ENCODE data around the gene APOBEC3A.
"Not testable (repeated sequence)": the region's sequence is repeated elsewhere in the genome, so short reads cannot be mapped to it uniquely, and the experiment has no call there.

Gene APOBEC3A

GRCh38 chr22:38956551-38956950, 858 bp upstream of the APOBEC3A start (continued):
- TF ChIP-seq, protein P1, sequence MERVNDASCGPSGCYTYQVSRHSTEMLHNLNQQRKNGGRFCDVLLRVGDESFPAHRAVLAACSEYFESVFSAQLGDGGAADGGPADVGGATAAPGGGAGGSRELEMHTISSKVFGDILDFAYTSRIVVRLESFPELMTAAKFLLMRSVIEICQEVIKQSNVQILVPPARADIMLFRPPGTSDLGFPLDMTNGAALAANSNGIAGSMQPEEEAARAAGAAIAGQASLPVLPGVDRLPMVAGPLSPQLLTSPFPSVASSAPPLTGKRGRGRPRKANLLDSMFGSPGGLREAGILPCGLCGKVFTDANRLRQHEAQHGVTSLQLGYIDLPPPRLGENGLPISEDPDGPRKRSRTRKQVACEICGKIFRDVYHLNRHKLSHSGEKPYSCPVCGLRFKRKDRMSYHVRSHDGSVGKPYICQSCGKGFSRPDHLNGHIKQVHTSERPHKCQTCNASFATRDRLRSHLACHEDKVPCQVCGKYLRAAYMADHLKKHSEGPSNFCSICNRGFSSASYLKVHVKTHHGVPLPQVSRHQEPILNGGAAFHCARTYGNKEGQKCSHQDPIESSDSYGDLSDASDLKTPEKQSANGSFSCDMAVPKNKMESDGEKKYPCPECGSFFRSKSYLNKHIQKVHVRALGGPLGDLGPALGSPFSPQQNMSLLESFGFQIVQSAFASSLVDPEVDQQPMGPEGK (CRISPR knock-in tag; IDR thresholded peaks at IDR 0.05; ENCODE audit: borderline replicate concordance) = no peak
- no peak for TF ChIP-seq ZFP3 (CRISPR knock-in tag; IDR thresholded peaks at IDR 0.05)
- no peak for TF ChIP-seq ZNF8 (CRISPR knock-in tag; IDR thresholded peaks at IDR 0.05)
- no peak for TF ChIP-seq CSRNP3 (CRISPR knock-in tag; IDR thresholded peaks at IDR 0.05)
- TF ChIP-seq RARB (CRISPR knock-in tag; IDR thresholded peaks at IDR 0.05) = no peak
- no peak for TF ChIP-seq ZNF565 (CRISPR knock-in tag; conservative IDR thresholded peaks at IDR 0.05; ENCODE audit: low read depth)
- no peak for TF ChIP-seq CSDC2 (CRISPR knock-in tag; IDR thresholded peaks at IDR 0.05)
- TF ChIP-seq ZNF70 (CRISPR knock-in tag; IDR thresholded peaks at IDR 0.05) = no peak
- no peak for TF ChIP-seq PPARA (CRISPR knock-in tag; IDR thresholded peaks at IDR 0.05; ENCODE audit: borderline replicate concordance)
- no peak for TF ChIP-seq OSR1 (CRISPR knock-in tag; IDR thresholded peaks at IDR 0.05)
- TF ChIP-seq ZC3H10 (CRISPR knock-in tag; IDR thresholded peaks at IDR 0.05) = no peak
- no peak for TF ChIP-seq ARNTL (CRISPR knock-in tag; IDR thresholded peaks at IDR 0.05; ENCODE audit: borderline replicate concordance, low read depth)

DNA sequence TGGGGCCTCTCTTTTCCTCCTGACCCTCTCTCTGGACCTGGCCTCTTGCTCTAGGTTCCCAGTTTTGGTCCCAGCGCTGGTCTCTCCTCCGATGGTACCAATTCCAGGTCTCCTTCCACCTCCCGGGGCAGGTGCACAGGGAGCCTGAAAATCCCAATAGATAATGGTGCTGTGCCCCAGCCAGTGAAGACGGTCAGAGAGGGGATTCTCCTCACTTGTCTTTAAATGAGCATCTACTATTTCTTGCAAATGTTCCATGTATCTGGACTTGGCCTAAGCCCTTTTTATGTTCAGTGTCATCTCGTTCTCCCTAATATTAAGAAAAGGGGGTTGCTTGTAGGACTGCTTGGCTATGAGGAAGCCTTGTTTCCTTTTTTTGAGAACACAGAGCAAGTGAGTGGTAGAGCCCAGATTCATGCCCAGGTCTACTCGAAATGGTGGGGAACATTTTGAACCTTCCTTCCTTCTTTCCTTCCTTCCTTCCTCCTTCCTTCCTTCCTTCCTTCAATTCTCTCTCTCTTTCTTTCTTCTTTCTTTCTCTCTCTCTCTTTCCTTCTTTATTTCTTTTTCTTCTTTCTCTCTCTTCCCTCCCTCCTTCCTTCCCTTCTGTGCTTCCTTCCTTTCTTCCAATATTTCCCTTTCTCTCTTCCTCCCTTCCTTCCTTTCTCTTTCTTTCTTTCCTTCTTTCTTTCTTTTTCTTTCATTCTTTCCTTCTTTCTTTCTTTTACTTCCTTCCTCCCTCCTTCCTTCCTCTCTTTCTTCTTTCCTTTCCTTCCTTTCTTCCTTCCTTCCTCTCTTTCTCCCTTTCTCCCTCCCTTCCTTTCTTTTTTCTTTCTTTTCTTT, 620 bp downstream of the APOBEC3A start:
- no peak for TF ChIP-seq CSRNP3 (CRISPR knock-in tag; IDR thresholded peaks at IDR 0.05)
- no peak for ATAC-seq

DNA sequence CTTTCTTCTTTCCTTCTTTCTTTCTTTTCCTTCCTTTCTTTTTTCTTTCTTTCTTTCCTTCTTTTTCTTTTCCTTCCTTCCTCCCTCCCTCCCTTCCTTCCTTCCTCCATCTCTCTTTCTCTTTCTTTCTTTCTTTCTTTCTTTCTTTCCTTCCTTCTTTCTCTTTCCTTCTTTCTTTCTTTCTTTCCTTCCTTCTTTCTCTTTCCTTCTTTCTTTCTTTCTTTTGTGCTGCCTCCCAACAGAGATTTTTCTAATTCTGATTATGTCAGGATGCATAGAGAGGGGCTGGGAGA, 1.2 kb downstream of the APOBEC3A start:
- not testable (repeated sequence) for ATAC-seq

DNA sequence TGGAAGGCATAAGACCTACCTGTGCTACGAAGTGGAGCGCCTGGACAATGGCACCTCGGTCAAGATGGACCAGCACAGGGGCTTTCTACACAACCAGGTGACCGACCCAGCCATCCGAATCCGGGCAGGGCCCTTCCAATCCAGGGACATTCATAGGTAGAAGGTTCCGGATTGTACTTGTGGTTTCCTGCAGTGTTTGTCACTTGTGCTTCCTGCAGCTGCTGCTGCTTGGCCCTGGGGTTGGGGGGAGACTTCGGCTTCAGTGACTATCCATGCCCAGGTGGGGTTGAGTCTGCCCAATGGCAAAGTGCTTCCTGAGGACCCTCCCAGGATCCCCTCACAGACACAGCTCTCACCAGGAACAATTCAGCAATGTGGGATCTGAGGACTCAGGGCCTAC, 2.2 kb downstream of the APOBEC3A start:
- no peak for ATAC-seq
- TF ChIP-seq, protein P1 (CRISPR knock-in tag; IDR thresholded peaks at IDR 0.05; ENCODE audit: borderline replicate concordance) = no peak
- TF ChIP-seq SNAI2 (CRISPR knock-in tag; IDR thresholded peaks at IDR 0.05) = no peak
- TF ChIP-seq ZC3H10 (CRISPR knock-in tag; IDR thresholded peaks at IDR 0.05) = no peak
- TF ChIP-seq, protein P2, sequence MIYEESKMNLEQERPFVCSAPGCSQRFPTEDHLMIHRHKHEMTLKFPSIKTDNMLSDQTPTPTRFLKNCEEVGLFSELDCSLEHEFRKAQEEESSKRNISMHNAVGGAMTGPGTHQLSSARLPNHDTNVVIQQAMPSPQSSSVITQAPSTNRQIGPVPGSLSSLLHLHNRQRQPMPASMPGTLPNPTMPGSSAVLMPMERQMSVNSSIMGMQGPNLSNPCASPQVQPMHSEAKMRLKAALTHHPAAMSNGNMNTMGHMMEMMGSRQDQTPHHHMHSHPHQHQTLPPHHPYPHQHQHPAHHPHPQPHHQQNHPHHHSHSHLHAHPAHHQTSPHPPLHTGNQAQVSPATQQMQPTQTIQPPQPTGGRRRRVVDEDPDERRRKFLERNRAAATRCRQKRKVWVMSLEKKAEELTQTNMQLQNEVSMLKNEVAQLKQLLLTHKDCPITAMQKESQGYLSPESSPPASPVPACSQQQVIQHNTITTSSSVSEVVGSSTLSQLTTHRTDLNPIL (CRISPR knock-in tag; IDR thresholded peaks at IDR 0.05; ENCODE audit: low read depth) = no peak
- no peak for TF ChIP-seq TCF4 (CRISPR knock-in tag; IDR thresholded peaks at IDR 0.05; ENCODE audit: borderline replicate concordance)
- TF ChIP-seq, protein P3, sequence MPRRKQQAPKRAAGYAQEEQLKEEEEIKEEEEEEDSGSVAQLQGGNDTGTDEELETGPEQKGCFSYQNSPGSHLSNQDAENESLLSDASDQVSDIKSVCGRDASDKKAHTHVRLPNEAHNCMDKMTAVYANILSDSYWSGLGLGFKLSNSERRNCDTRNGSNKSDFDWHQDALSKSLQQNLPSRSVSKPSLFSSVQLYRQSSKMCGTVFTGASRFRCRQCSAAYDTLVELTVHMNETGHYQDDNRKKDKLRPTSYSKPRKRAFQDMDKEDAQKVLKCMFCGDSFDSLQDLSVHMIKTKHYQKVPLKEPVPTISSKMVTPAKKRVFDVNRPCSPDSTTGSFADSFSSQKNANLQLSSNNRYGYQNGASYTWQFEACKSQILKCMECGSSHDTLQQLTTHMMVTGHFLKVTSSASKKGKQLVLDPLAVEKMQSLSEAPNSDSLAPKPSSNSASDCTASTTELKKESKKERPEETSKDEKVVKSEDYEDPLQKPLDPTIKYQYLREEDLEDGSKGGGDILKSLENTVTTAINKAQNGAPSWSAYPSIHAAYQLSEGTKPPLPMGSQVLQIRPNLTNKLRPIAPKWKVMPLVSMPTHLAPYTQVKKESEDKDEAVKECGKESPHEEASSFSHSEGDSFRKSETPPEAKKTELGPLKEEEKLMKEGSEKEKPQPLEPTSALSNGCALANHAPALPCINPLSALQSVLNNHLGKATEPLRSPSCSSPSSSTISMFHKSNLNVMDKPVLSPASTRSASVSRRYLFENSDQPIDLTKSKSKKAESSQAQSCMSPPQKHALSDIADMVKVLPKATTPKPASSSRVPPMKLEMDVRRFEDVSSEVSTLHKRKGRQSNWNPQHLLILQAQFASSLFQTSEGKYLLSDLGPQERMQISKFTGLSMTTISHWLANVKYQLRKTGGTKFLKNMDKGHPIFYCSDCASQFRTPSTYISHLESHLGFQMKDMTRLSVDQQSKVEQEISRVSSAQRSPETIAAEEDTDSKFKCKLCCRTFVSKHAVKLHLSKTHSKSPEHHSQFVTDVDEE (CRISPR knock-in tag; IDR thresholded peaks at IDR 0.05) = no peak
- no peak for TF ChIP-seq ZFP3 (CRISPR knock-in tag; IDR thresholded peaks at IDR 0.05)
- TF ChIP-seq CSDC2 (CRISPR knock-in tag; IDR thresholded peaks at IDR 0.05) = no peak
- TF ChIP-seq TOX (CRISPR knock-in tag; IDR thresholded peaks at IDR 0.05; ENCODE audit: borderline replicate concordance) = no peak
- TF ChIP-seq ISL1 (CRISPR knock-in tag; IDR thresholded peaks at IDR 0.05) = no peak

DNA sequence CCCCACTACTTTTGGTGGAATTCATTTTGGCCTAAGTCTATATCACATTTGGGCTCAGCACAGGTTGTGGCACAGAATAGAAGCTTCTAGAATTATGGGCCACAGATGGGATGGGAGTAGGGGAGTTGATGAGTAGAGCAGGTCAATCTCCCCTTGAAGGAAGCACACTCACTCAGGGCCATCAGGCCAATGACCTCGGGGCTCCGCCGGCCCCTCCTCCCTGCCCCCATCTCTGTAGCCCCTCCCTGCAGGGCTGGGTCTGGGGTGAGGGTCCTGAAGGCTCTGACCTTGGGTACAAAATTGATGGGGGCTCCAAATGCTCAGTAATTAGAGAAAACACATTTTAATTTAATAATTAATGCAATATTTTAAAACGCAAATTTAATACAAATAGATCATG, 3.3 kb downstream of the APOBEC3A start:
- not testable (repeated sequence) for ATAC-seq

DNA sequence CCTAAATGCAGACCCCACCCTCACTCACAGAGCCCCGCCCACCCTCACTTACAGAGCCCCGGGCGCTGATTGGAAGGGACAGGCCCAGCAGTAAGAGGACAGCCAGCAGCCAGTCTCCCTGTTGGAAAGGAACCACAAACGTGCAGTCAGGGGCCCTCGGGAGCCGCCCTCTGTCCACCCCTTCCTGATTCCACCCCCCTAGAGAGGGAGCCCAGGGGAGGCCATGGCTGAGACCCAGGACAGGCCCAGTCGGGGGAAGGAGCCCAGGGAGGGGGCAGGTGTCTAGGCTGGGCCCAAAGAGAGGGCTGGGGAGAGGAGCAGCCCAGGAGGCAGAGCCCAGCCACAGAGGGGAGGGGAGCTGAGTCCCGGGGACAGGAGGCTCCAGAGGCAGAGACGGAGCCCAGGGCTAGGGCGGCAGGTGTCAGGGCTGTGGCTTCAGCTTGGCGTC, 5.9 kb downstream of the APOBEC3A start:
- ATAC-seq = not testable (repeated sequence)

Measured in SK-N-SH treated with all-trans-retinoic acid at 6 μM for 48 hours (cell line).